A204.1 (cell line): ENCODE results near the gene TMEM63A.

ENCODE experiments used
- FAIRE-seq: peaks from 2 replicates; lab custom pipeline; 2012; peaks lifted over from hg19 to GRCh38; lab: Jason Lieb, UNC

The TMEM63A gene

GRCh38 chr1:225885336-225885735, 3.2 kb upstream of the TMEM63A start:
- FAIRE-seq, result no peak

- FAIRE-seq, result no peak
Observed at GRCh38 chr1:225883616-225884265, 1.6 kb upstream of the TMEM63A start.

DNA sequence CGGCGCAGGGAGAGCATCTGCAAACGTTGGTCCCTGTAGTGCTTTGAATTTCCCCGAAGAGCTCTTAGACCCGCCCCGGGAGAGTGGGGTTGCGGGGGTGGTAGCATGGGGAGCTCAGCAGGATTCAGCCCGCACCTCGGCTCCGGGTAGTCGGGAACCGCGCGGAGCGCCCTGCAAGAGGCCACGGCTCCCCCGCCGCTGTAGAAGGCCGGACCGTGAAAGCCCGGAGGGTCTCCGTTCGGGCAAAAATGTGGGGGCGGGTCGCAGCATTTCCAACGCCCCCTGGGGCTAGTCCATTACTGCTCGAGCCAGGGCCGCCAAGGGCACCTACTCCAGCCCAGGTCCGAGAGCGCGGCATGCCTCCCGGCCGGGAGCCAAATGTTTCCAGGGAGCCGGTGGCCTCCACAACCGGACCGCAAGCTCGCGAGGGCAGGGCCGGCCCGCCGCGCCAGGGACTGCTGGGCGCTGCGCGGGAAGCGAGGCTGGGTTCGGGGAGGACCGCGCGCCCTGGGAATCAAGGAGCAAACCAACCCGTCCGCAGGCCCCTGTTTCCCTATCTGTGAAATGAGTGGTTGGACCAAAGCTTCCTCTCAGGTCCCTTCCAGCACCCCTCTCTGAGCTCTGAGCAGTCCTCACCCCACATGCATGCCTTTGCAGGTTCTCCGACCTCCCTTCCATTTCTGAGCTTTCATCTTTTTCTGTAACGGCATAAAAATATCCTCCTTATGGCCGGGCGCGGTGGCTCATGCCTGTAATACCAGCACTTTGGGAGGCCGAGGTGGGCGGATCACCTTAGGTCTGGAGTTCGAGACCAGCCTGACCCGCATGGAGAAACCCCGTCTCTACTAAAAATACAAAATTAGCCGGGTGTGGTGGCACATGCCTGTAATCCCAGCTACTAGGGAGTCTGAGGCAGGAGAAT, 775 bp upstream of the TMEM63A start:
- FAIRE-seq, result no peak

- no peak for FAIRE-seq
Observed at GRCh38 chr1:225881081-225881958, 860 bp downstream of the TMEM63A start.

GRCh38 chr1:225880636-225881035, 1.5 kb downstream of the TMEM63A start:
- FAIRE-seq, result no peak

DNA sequence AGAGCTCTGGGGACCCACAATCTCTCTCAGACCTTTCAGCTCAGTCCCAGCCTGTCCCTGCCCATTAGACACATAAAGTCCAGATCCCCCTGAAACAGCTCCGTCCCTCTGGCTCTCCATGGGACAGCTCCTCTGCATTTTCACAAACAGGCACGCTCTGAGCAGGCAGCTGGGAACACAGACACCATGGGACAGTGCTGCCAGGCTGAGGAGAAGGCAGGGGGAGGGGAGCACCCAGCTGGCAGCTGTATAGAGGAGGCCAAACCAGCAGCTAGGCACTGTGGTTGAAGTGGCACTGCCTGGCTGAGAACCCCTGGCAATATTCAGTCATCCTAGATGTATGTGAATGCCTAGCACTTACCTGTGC, 2.0 kb downstream of the TMEM63A start:
- no peak for FAIRE-seq

DNA sequence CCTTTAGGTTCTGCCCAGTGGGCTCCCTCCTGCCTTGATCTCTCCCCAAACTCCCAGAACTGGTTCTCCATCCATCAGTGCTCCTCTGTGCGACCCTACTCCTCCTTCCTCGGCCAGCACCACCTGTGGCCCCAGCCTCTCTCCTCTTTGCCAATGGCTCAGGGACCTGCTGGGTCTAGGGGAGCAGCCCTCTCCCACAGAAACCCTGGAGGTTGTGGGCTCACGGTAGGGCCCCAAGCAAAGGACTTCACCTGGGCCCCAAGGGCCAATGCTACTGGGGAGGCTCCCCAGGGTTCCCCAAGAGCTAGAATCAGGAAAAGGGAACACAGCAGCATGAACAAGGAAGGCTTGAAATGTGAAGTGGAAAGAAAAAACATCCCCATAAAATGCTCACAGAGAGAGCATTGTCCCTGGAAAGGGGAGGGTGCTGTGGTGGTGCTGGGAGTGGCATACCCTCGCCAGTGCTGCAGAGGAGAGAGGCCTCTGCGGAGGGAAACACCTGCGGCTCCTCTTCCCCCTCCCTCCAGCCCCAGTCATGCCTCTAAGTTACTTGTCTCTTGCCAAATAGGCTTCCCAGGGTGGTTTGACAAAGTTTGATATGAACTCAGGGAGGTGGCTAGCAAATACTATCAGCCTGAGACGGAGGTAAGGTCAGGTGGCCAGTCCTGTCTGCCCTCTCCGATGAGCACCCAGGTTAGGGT, 2.5 kb downstream of the TMEM63A start:
- no peak for FAIRE-seq

GRCh38 chr1:225878282-225878681, 3.9 kb downstream of the TMEM63A start:
- no peak for FAIRE-seq

DNA sequence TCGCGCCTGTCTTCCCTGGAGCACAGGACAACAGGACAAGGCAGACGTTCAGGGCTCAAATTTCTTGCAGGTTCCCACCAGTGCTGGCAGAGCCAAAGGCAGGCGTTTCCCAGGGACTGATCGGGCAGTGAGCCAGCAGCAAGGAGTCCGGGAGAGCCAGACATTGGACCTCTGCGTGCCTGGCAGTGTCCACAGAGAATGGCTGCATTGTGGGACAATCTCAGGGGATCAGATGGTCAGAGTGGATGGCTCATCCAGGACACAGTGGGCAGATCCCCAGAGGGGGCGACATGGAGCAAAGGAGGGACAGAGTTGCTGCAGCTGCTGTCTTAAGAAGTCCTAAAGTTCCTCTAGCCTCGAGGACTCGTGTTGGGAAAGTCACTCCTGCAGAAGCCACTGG, 4.6 kb downstream of the TMEM63A start:
- no peak for FAIRE-seq

DNA sequence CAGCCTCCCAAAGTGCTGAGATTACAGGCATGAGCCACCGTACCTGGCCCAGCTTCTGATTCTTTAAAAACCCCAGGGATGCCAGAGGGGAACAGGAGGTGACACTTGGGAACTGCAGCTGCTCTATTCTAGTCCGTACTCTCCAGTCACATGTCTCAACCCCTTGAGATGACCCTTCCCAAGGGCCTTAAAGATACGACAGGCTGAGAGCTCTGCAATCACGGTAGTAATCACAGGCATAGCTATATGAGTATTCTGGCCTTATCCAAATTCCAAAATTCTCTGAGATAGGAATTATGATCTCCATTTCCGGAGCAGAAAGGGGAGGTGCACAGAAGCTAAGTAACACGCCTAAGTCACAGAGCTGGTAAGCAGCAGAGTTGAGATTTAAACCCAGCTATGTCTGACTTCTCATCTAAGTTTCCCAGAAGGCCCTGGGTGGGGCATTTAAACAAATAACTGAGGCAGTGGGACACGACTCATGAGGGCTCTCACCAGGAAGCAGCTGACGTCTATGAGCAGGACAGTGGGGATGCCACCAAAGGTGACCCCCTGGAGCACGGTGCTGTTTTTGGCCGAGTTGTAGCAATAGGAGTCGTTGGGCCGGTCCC, 5.2 kb downstream of the TMEM63A start:
- FAIRE-seq, result no peak

DNA sequence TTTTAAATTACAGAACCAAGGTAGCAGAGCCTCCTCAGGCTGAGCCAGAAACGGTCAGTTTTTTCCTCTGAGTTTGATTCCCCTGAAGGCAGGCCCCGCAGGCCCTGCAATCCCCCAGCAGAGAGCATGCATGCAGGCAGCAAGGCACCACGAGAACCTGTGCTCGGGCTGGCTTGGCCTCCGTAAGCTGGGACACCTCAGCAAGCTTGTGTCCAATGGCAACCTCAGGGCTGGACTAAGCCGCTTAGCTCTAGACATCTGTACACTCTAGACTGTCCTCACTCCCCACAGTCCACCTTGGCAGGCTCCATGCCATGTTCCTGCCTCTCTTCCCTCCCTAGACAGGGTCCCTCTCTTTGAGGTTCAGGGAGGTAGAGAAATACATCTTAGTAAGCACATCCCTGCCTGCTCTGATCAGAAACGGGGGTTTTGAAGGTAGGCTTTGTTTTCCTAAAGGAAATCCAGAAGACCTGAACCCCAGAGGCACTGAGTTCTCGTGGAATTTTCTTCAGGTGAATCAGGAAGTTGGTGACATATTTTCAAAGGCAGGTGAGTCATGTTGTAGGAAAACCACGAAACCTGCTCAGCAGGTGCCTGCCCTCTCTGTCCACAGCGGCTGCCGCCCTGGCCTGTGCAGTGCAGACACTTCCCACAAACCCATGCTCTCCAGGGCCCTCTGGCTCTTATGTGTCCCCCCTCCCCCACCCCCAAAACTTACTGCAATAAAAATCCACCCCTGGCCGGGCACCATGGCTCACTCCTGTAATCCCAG, 7.0 kb downstream of the TMEM63A start:
- FAIRE-seq, result no peak

GRCh38 chr1:225874431-225874830, 7.7 kb downstream of the TMEM63A start:
- FAIRE-seq, result no peak

DNA sequence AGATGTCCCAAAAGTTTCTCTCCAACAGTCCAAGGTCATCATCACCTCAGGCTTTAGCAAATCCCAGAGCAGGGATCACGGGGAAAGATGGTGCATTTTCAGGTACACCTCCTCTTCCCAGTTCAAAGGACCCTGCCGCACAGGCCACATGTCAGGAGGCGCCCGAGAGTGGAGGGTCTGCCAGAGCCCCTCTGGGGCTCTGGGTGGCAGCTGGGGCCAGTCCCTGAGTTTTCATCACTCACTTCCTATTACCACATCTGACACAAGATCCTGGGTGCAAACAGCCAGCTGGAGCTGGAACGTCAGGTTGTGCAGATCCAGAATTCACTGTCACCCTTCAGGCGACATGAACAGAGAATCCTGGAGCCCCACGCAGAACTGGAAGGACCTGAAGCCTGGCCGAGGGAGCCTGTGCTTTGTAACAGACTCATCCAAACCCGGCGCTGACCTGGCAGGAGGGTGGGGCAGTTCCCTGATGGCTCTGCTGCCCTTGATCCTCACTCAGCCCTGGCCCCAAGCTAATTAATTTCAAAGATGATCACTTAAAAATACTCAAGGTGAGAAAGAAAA, 8.8 kb downstream of the TMEM63A start:
- FAIRE-seq, result no peak

DNA sequence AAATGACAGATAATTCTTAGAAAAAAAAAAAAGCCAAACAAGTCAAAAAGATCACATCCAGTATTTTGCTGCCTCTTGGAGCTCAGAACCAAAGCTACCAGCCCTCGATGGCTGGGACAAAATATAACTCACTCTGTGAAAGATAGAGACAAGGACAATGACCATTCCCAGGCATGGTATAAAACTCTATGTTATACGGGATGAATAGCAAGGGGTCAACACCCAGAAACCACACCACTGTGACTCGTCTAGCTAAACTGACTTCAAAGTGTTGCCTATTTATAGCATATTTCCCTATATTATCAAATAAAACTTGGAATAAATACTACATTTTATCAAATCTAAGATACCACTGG, 10.1 kb downstream of the TMEM63A start:
- FAIRE-seq, result no peak

- no peak for FAIRE-seq
Observed at GRCh38 chr1:225871359-225872074, 10.7 kb downstream of the TMEM63A start.

DNA sequence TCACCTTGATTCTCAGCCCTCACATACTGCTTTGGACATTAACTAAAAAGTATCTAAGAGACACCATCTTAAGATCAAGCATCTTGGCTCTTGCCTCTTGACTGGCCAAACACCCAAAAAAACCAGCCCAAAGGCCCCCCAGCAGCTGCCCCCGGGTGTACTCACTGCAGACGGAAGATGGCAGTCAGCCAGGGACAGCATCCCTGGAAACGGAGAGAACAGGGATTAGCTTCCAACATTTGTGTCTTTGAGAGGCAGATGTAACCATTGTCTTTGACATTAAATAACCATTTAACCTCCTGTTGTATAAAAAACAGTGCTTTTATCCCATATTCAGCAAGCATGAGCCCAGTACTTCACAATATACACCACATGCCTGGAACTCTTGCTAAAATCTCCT, 11.3 kb downstream of the TMEM63A start:
- no peak for FAIRE-seq

- no peak for FAIRE-seq
Observed at GRCh38 chr1:225868631-225869330, 13.4 kb downstream of the TMEM63A start.

DNA sequence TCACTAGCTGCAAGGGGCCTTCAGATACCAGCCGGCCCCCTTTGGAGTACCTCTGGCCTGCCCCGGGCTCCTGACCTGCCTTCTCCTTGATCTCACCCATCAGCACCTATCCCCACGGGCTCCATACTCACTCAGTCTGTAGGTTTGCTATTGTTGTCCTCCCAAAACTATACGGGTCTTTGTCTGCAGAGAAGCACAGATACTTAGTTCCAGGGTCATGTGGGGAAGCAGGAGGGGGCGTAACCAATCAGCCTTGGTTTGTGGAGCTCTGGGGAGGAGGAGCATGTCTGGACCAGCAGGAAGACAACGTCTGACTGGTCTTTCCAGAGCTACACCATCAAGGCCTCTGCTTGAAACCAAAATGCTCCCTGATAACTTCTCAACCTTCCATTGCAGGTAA, 15.2 kb downstream of the TMEM63A start:
- no peak for FAIRE-seq

GRCh38 chr1:225866061-225866837, 15.9 kb downstream of the TMEM63A start:
- no peak for FAIRE-seq
